Activated CD8-positive, alpha-beta memory T cell treated with anti-CD3 and anti-CD28 coated beads for 24 hours (primary cell): ENCODE results near the gene ATP8B3.

Experiments used
- DNase-seq: peaks from one replicate; pipeline ENCODE4 v3.0.0-alpha.2; 2020

ATP8B3 gene

GRCh38 chr19:1836458-1837221, 24.6 kb upstream of the ATP8B3 start:
- DNase-seq, result no peak

DNA sequence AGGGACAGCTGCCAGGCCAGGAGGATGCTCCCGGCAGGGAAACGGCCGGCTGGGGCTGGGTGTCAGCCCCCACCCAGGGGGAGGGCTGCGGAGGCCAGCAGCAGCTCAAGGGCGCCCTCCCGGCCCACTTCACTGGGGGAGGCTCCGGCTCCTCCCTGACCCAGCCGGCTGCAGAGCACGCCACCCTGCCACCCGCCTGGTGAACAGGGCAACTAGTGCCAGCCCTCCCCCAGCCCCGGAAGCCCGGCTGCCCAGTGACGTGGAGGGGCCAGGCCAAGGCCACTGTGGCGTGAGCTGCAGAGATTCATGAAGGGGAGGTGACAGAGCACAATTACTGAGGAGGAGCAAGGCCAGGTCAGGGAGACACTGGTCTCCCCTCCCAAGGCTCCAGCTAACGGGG, 21.5 kb upstream of the ATP8B3 start:
- no peak for DNase-seq

DNA sequence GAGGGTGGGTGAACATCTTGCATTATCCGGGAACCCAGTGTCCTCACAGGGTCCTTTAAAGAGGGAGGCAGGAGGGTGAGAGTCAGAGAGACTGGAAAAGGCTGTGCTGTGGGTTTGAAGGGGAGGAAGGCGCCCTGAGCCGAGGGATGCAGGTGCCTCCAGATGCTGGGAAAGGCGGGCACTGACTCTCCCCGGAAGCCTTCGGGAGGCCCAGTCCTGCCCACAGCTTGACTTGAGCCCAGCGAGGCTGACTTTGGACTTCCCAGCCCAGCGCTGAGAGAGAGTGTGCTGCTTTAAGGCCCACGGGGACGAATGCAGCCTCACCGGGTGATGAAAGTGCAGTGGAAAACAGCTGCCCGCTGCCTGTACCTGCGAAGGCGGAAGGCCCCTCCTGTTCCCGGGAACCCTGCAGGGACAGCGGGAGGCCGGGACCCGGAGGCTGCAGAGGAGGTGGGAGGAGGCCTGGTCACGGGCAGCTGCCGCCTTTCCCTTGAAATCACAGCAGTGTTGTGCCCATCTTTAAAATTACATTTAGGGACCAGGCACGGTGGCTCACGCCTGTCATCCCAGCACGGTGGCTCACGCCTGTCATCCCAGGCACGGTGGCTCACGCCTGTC, 20.1 kb upstream of the ATP8B3 start:
- DNase-seq, result no peak

DNA sequence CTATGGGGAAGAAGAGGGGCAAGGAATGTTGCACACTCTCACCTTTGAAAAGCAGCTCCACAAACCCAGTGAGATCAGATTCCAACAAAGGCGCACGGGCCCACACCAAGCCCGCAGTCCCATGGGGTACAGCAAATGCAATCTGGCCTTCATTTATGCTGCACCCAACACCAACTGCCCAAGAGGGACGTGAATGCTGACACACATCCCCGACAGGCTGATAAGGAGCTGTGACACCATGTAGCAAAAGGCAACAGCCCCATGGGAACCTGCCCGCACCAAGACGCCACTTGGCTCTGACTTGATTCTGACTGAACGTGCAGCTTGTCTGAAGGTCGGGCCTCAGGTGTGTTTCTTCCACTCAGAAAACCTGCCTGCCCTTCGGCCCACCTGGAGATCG, 18.9 kb upstream of the ATP8B3 start:
- no peak for DNase-seq

GRCh38 chr19:1830568-1830967, 18.5 kb upstream of the ATP8B3 start:
- DNase-seq, result no peak

DNA sequence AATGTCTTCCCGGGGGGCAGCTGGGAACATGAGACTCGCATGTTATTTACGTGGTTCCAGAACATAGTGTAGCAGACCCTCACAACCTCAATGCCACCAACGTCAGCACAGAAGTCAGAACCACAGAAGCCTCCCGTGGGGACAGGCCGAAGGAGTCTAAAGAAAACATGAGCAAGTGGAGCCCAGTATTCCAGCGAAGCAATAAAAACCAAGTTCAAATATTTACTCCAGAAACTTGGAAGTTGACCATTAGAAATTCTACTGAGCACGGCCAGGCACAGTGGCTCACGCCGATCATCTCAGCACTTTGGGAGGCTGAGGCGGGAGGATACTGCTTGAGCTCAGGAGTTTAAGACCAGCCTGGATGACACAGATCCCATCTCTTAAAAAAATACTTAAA, 17.9 kb upstream of the ATP8B3 start:
- no peak for DNase-seq

DNA sequence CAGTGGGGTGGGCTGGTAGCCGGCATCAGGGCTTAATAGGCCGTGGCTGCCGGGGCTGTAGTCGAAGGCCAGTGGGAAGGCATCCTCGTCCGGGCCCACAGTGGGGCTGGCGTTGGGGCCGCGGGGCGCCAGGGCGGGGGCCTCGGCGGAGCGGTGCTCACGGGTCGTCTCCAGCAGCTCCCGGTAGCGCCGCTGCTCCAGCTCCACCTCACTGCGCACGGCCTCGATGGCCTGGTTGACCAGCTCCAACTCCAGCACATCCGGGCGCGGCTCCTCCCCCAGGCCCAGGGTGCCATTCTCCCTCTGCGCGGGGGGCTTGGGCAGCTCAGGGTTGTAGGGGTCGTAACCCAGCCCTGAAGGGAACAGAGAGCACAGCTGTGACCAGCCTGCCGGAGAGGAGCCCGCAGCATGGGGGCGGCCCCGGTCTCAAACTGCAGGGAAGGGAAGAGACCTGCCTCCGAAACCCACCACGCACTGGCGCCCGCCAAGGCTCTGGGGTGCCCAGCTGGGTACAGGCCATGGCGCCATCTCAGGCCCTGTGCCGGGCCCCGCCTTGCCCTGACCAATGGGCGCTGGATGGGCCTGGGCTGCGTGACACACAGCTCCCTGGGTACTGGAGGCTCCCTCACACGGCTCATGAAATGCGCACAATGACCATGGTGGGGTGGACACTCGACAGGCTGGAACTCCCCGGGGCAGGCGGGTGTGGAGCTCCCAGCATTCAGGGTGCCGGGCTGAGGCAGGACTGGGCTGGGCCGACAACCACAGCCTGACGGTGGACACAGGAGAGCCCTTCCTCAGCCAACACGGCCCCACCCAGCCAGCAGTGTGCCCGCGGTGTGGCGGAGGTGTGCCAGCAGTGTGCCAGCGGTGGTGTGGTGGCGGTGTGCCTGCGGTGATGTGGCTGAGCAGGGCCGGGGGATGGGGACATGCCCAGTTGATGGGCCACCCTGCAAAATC, 16.5 kb upstream of the ATP8B3 start:
- DNase-seq, result no peak

- DNase-seq, result no peak
Measured at GRCh38 chr19:1827566-1828278, 15.6 kb upstream of the ATP8B3 start.

DNA sequence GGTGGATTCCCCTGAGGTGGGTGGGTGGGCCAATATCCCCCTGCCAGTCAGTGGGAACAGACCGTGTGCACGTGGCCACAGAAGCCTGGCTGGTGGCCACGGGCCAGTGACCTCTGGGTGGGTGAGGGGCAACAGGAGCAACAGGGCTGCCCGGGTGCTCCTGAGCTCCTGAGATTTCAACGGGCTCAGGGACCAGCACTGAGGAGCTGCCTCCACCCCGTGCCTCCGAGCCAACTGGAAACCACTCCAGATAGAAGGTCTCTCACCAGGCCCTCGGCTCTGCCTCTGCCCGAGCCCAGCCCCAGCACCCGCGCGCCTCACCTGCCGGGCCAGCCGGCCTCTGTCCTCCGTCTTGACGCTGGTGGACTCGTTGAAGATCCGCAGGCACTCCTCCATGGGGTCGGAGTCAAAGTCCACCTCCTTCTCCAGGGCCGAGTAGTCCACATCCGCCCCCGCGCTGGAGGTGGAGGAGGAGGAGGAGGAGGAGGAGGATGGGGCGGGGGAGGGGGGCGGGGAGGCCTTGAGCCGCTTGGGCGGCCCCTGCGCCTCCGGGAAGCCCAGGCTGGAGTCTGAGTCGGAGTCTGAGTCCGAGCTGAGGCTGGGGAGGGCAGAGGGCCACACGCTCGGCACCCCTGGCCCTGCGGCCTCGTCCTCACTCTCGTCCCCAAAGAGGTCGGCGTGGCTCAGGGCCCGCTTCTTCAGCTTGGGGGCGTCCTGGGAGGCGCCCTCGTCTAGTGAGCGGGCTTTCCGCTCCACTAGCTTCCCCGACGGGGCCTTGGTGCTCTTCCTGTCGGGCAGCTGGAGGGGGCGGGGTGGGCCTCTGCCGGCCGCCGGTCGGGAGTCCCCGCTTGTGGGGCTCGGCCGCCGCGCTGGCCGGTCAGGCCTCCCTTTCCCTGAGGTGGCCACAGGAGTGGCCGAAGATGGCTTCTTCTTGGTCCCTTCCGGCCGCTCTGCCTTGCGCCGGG, 14.8 kb upstream of the ATP8B3 start:
- DNase-seq, result no peak

DNA sequence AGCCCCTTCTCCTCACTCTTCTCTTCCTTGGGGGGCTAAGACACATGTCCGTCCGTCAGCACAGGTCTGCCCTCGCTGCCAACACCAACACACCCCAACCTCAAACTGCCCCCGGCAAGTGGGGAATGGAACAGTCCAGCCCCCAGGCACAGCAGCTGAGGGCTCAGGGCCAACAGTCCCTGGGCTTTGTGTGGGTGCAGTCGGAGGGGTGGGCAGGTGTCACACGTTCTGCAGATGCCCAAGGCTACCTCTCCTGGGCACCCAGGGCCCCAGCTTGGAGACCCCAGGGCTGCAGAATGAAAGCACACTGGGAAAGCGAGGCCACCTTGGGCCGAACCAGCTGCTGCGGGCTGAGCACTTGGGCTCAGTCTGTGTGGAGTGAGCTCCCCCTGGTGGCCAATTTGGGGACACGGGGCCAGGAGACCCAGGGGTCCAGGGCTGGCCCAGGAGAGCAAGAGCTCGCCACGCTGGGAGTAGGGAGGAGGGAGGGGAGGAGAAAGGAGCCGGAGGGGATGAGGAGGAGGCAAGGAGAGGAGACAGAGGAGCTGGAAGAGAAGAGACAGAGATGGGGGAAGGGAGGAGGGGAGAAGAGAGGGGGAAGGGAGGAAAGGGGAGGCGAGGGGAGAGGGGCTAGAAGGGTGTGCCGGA, 14.0 kb upstream of the ATP8B3 start:
- peak; percentile 90 for DNase-seq

- DNase-seq, result no peak
Measured at GRCh38 chr19:1824252-1824622, 12.2 kb upstream of the ATP8B3 start.

DNA sequence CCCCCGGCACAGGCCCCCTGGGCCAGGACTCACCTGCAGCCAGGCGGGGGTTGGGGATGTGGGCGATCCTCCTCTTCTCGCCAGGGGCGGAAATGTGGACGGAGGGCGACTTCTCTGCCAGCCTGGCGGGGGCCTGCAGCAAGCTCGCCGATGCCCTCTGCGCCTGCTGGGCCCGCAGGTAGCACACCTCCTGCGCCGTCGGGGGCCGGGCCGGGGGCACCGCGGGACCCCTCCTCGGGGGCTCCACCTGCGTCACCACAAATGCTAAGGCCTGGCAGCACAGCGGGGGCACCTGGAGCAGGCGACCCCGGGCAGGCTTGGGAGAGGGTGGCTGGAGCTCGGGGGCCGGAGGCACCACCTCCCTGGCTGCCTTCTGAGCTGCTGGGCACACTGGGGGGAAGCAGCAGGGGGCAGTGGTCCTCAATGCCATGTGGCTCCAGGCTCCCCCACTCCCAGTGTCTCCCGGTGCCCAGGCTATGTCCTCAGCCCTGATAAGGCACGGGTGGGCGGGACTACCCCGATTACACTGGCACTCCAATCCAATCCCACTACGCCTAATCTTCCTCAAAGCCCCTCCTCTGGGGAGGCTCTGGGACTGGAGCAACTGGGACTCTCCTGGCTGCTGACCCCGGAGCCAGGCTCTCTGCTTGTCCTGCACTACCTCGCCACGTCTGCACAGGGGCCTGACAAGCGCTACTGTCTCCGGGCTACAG, 11.6 kb upstream of the ATP8B3 start:
- DNase-seq, result no peak

DNA sequence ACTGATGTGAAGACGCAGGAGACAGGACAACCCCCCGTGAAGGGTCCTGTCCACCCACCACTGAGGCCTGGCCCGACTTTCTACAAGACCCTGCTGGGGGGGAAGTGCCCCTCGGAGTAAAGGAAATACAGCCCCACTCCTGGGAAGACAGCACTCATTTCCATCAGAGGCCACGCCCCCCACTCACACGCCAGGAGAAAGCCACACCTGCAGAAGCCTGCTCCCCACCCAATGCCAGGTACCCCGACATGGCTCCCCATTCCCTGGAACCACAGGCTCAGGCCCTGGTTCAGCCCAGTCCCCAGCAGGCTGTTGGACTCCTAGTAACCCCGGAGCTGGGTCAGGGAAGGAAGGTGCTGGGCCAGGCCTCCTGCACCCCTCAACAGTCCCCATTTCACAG, 10.9 kb upstream of the ATP8B3 start:
- DNase-seq, result no peak

- DNase-seq, result no peak
Measured at GRCh38 chr19:1822210-1822609, 10.1 kb upstream of the ATP8B3 start.

DNA sequence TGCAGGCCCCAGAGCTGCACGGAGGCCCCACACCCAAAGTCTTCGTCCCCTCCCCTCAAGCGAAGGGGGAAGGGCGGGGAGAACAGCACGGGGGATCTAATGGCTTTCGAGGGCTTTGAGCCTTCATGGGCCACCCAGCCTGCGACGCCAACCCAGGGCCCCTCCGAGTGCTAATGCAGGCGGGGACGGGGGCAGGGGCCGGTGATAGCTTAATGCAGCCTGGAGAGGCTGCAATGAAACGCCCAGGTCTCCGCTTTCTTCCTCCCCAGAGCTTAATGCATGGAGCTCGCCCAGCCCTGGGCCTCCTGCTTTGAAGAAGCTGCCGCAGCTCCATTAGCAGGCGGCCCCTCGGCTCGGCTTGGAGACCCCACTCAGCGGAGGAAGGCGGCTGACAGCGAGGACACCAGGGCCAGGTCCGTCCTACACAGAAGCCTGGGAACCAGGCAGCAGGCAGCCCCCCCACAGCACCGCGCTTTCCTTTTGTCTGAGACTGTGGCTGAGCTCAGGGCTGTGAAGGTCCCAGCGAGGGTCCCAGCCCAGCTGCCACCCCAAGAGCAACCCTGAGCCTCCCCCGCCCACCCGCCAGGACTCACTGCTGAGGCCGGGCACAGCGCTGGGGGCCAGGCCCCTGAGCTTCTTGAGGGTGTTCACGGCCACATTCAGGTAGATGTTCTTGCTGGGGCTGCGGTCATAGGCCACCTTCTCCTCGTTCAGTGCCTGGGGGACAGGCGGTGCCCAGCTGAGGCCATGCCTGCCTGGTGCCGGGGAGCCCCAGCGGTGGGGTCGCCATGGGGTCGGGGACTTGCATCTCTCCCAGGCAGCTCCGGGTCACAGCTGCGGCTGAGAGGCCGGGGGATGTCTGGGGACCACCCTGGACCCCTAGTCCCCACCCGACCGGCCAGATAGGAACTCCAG, 7.5 kb upstream of the ATP8B3 start:
- no peak for DNase-seq

DNA sequence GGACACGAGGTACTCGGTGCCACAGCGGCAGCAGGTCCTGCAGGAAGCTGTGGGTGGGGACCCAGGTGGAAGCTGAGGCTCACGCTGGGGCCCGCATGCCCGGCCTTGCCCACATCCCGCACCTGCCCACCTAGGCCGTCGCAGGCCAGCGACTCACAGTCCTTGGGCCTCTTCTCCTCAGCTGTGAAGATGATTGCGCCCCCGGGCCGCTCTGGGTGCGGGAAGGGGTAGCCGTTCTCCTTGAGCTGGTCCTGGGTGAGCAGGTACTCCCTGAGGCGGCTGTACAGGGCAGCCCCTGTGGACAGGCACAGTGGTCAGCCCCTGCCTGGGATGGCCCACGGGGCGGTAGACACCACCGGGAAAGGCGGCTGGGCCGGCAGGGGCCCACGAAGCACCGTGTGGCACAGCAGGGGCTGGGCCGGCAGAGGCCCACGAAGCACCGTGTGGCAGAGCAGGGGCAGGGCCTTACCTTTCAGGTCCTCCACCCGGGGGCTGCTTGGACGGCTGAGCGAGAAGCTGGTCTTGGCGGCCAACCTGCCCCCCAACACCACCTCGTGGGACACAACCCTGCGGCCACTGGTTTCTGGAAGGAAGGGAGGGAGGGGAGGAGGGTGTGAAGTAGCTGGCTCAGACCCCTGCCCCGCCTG, 6.6 kb upstream of the ATP8B3 start:
- DNase-seq, result no peak

GRCh38 chr19:1817553-1818179, 5.6 kb upstream of the ATP8B3 start:
- no peak for DNase-seq

DNA sequence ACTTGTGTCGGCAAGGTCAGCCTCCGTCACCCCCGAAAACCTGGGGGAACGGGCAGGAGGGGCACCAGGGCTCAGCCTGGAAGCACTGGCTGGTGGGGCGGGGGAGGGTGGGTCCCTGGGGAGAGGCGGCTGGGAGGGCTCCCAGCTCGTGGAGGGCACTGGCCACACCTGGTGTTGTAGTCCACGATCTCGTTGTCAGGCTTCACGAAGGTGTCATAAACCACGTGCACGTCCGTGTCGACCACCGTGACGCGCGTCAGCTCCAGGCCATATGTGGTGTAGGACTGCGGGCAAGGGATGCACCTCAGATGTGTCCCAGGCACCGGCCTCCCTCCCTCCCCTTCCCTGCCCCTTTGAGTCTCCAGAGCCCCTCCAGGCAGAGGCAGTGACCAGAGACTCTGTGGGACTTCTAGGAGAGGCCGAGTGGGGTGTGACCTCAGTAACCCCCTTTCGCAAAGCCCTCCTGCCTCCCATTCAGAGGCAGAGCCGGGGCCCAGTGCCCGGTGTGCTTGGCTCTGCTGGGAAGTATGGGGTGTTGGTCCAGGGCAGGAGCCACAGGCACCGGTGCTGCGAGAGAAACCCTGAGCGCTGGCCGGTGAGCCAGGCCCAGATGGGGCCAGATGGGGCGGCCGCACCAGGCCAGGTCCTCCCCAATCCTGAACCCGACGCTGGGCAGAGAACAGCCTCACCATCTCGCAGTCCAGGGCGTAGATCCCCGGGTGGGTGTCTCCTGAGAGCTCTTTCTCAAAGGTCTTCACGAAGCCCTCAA, 4.6 kb upstream of the ATP8B3 start:
- DNase-seq, result no peak
